GM19023 (cell line): ENCODE results near the gene UBAC1.
"Not testable (repeated sequence)": the region's sequence is repeated elsewhere in the genome, so short reads cannot be mapped to it uniquely, and the experiment has no call there.

ENCODE experiments used
- ATAC-seq: cut with Tn5 transposase; IDR thresholded peaks from one replicate; pipeline ENCODE4 v1.9.1; 2021; ENCODE audit warnings: mild to moderate bottlenecking, moderate library complexity; ENCODE audit not compliant: unreplicated experiment

Gene UBAC1

DNA sequence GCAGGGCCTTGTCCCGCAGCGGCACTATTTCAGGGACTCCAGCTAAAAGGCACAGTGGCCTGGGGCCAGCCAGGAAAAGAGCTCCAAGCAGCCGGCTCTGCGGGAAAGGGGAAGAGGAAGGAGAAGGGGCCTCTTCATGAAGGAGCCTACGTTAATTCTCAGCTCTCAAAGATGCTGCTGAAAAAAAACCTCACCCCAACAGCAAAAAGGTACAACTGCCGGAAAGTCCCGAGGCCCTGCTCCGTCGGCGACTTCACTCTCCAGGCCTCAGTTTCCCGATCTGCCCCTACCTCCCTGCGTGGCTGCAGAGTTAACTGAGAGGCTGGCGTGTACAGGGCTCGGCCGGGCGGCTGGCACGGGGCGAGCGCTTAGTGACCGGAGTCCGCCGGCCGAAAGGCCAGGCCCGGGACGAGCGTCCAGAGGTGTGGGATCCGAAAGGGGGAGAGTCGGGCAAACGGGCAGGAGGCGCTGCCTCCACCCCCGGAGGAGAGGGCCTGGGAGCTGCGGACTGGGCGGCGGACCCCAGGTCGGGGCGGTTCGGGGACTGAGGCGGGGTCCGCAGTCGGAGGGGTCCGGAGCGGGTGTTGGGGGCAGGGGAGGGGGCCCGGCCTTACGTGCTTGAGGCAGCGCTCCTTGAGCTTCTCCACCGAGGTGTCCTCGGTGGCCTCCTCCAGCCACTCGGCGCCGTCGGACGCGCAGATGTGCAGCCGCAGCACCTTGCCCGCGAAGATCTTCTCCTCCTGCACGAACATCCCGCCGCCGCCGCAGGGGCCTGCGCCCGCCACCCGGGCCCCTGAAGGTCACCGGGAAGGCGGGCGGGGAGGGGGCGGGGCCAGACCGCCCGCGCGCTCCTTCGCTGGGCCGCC, 529 bp downstream of the UBAC1 start:
- no peak for ATAC-seq

DNA sequence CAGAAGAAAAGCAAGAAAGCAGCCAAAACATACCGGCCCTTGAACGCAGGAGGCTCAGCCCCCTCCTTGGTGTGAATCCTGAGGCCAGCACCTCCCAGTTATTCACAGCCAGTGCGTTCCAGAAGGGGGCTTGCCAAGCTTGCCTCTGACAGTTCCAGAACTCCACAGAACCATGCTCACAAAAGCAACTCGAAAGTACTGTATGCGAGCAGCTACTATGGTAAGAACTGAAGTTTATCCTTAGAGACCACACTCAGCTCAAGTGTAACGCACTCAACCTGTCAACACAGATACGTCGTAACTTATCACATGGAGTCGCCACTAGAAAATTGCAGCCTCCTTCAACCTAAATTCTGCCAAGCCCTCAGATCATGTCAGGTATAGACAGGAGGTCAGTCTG, 1.4 kb downstream of the UBAC1 start:
- no peak for ATAC-seq

DNA sequence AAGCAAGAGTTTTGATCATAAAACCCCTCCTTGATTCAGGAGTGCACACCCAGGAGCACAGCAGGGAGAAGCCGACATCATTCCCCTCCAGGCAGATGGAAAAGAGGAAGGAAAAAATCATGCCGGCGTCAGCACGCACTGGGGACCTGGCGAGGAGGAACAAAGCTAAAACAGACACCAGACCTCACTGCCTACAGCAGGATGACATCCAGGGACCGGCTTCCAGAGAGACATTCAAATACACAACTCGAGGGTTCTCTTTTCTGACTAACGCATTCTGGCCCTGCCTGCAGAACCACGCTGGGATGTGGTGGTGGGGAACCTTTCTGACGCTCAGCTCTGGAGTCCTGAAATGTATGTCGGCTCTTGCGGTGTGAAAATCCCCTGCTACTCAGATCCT, 2.7 kb downstream of the UBAC1 start:
- no peak for ATAC-seq

DNA sequence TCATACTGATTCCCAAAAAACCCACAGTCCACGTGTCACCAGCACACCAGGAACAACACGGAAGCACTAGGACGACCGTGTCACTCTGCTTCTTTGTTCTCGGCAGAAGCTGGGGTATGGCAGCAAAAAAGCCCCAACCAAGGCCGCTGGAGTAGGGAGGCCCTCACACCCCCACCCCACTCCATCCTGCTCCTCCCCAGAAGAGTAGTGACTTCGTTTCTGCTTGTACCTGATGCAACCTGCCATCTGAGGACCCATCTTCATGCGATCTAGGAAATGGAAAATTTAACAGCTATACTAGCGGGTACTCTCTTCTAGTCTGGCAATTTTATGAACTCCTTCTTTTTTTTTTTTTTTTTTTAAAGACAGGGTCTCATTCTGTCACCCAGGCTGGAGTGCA, 3.7 kb downstream of the UBAC1 start:
- ATAC-seq = no peak

DNA sequence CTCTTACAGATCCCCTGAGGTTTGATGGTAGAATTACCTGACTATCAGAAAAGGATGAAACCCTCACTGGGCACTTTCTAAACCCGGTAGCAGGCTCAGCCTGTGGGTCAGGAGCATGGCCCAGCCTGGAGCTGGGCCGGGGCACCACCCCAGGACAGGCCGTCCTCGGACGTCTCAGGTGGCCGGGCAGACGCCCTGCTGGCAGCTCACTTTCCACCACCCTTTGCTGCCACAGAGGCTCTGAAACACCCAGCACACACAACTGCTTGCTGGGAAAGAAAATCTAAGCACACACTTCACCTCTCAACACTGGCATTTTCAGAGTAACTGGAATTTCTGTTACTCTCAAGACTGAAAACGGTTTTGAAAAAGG, 4.4 kb downstream of the UBAC1 start:
- no peak for ATAC-seq

DNA sequence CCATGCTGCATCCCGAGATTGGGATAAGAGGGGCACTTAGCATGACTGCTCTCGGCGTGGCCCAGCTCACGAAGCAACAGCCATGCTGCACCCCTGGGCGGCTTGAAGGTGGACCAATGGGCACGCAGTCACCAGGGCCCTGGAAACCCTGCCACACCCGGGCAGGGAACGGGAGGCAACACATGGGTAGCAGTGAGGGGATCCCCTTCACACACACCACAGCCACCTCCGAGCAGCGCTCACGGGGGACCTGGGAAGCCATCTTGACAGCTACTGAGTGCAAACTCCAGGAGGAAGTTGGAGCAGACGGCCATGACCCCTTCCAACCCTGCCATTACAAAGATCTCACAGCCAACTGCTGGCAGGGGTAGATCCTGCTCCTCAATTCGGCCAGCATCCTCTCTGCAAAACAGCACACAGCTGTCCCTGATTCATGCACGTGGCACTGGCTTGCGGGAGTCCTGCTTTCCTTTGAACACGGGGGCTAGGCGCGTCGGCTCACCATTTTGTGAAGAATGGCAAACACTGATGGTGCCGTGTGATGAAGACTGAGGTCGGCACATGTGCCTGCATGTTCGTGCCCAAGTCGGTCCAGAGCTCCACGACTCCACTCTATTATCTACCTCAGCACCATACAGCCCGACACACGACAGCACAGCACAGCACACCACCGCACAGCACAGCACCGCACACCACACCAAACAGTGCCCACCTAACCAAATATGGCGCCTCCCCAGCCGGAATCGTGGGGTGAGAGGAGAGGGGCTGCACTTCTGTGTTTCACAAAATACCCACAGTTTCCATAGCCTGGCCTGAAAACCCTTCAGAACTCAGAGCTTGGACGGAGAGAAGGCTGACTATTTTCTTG, 5.0 kb downstream of the UBAC1 start:
- no peak for ATAC-seq

DNA sequence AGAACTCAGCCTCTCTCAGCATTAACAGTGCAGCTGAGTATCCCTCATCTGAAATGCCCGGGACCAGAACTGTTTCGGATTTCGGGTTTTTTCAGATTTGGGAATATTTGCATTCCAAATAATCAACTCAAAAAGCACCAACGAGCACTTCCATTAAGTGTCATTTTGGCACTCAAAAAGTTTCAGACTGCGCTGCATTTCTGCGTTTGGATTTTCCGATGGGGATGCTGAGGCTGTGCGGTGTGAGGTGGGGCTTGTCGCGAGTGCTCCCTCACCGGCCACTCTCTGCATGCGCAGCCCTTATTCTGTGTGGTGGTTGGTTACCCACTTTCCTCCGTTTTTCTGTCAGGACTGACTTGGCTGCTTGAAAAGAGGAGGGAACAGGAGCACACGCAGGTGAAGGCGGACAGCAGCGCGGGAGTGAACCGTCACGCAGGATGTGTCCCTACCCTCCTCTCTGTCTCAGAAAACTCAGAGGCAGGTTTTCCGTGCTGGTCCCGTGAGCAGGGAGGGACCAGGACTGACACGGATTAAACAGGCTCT, 8.4 kb downstream of the UBAC1 start:
- ATAC-seq = no peak

DNA sequence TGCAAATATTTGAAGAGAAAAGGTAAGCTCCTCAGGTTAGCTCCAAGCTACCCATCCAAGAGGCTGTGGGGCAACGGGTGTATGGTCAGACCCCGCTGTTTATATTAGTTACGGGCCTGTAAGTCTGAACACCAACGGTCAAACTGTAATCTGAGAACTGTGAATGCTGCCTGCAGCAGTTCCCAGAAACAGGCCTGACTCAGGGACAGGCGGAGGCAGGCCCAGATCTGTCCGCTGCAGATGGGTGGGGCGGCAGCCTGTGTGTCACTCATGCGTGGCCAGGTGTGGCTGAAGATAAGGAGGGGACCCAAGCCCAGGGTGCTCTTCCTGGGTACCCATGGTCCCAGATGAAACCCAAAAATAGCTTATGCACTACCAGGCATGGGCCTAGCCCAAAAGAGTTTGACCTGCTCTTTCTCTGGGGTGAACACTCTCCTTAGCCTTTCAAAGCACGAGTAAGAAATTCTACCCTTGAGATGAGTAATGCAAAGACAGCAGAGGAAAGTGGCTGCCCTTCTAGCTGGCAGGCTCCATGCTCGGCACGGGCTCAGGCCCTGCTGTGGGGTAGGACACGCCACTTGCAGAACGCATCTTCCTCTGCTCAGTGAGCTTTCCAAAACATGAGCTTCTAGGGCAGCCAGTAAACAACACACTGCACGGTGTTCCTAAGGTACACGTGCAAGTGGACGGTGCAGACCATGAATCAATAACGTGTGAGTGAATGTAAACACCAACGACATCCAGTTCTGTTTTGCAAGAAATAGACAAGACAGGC, 9.1 kb downstream of the UBAC1 start:
- ATAC-seq = no peak

DNA sequence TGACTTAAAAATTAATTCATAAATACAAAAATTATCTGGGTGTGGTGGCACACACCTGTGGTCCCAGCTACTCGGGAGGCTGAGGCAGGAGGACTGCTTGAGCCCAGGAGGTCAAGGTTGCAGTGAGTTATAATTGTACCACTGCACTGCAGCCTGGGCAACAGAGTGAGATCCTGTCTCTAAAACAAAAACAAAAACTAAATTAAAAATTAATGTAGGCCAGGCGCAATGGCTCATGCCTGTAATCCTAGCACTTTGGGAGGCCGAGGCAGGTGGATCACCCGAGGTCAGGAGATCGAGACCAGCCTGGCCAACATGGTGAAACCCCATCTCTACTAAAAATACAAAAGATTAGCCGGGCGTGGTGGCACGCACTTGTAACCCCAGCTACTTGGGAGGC, 9.9 kb downstream of the UBAC1 start:
- ATAC-seq = not testable (repeated sequence)

DNA sequence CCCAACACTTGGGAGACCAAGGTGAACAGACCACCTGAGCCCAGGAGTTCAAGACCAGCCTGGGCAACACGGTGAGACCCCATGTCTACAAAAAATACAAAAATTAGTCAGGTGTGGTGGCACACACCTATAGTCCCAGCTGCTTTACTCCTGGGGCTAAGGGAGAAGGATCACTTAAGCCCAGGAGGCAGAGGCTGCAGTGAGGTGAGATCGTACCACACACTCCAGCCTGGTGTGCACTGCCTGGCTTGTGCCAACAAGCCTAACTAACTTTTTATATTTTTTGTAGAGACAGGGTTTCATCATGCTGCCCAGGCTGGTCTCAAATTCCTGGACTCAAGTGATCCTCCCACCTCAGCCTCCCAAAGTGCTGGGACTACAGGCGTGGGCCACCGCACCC, 10.3 kb downstream of the UBAC1 start:
- ATAC-seq = not testable (repeated sequence)

DNA sequence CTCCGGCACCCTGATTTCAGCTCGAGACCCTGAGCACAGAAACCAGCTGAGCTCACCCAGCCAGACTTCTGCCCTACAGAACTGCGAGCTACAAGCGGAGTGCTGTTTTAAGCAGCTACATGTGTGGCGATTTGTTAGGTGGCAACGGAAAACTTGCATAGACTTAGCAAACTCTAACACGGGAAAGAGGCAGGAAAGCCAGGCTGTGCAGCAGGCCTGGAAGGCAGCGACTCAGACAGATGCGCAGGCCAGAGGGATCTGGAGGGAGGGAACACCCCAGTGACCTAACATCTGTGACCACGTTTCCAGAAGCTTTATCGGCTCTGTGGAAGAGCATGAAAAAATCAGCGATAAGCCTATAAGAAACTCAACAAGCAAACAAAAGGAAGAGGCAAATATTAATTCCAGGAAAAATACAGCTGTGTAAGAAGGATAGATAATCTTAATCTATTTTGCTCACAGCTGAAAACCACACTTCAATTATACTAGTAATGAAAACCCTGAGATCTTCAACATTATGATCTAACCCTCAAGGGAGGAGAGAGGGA, 11.0 kb downstream of the UBAC1 start:
- no peak for ATAC-seq

DNA sequence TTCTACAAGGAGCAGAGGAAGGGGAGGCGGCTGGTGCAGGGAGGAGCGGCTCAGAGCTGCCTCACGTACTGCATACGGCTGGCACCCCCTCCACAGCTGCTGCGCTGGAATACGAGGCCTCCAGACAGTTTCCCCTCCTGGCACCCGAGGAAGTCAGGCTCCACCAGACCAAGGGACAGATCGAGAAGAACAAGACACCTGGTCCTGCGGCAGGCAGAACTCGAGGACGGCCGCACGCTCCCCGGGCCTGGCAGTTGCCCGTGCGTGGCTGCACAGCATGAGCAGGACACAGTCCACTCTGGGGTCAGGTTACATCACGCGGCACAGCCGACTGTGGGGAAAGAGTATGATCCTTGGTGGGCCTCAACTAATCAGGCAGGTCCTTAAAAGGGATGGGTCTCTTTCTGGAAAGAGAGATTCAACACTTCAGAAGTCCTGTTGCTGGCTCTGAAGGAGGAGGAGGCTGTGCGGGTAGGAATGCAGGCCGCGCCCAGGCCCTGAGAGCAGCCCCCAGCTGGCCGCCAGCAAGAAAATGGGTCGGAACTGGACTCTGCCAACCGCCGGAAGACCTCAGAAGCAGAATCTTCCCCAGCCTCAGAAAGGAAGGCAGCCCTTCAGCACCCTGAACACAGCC, 11.6 kb downstream of the UBAC1 start:
- ATAC-seq = no peak

DNA sequence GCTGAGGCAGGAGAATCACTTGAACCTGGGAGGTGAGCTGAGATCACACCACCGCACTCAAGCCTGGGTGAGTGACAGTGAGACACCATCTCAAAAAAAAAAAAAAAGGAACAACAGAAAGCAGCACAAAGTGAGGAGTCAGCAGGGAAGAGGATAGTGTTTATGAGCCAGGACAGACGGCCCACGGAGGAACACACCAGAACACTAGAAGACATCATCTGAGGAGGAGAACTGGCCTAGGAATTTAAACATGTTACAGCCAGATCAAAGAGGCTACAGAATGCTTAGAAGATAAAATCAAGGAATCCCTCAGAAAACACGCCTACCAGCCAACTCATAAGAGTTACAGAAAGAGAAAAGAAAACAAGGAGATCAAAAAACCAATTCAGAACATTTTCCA, 12.2 kb downstream of the UBAC1 start:
- no peak for ATAC-seq

DNA sequence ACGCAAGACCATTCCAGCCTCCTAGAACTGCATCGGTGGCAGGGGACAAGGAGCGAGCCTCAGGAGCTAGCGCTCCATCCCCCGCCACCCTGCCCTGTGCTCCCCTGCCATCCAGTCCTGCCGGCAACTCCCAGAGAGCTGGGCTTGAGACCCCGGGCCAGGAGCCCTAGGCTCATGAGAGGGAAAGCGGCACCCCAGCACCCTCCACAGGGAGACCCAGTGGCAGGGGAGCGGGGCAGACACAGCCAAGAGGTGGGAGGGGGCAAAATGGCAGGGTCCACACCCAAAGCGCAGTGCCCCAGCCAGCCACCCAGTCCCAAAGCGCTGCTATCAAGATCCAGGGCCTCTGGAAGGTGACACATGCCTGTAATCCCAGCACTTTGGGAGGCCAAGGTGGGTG, 12.7 kb downstream of the UBAC1 start:
- no peak for ATAC-seq

DNA sequence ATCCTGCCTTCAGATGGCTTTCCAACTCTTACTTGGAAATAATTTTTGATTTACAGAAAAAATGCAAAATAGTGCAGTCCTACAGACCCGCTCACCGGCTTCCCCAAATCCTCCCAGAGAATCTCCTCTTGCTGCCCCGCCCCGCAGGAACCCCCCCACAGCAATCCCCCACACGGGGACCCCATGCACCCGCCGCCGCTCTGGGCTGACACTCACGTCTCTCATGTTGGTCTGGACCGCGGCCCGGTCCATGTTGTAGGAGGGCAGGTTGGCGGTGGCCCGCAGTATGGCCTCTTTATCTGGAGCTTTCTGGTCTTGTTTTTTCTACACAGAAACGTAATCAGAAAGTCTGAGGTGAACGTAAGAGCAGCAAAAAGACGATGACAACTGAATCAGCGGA, 13.6 kb downstream of the UBAC1 start:
- no peak for ATAC-seq

DNA sequence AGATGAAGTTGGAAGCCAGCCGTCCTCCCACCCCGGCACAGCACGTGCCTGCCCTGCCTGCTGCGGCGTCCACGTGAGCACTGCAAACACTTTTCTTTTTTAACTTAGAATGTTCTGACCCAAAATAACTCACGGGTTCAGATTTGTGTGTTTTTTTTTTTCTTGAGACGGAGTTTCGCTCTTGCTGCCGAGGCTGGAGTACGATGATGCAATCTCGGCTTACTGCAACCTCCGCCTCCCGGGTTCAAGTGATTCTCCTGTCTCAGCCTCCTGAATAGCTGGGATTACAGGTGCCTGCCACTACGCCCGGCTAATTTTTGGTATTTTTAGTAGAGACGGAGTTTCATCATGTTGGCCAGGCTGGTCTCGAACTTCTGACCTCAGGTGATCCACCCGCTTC, 14.1 kb downstream of the UBAC1 start:
- ATAC-seq = not testable (repeated sequence)

DNA sequence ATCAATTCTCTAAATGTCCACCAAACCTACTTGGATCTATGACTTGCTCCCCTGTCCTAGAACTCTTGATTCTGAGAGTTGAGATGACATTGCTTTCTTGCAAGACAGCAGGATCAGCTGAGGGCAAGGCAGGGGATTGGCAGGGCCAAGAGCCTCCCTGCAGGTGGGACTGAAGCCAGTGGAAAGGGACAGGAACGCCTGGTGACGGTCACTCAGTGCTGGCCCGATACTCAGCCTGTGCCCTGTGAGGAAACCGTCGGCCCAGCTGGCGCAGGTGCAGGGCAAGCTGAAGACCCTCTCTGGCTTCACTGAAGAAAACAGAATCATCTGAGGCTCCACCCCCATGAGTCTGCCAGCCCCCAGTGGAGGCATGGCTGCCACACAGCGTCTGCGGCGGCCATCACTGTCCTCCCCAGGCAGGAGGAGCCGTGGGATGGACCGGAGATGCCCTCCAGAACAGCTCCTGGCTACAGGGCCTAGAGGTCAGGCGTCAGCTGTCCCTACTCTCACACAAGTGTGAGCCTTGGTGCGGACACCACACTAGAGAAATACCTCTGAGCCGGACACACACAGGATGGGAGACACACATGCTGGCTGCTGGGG, 14.7 kb downstream of the UBAC1 start:
- ATAC-seq = no peak

DNA sequence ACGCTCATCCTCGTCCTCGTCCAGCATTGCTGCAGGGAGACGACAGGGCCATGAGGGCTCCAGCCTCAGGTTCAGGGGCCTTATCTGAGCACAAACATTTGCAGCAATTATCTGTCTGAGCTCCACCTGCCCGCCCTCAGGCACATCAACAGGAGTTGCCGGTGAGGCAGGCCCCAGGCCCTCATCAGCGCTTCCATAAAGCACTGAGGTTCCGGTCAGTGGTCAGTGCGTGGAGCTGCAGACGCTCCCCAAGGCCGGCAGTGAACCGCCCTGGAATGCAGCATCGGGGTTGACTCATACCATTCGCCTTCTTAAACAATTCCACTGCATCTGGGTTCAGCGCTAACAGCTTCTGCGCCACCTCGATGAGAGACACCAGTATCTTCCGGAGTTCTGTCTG, 15.2 kb downstream of the UBAC1 start:
- ATAC-seq = no peak

DNA sequence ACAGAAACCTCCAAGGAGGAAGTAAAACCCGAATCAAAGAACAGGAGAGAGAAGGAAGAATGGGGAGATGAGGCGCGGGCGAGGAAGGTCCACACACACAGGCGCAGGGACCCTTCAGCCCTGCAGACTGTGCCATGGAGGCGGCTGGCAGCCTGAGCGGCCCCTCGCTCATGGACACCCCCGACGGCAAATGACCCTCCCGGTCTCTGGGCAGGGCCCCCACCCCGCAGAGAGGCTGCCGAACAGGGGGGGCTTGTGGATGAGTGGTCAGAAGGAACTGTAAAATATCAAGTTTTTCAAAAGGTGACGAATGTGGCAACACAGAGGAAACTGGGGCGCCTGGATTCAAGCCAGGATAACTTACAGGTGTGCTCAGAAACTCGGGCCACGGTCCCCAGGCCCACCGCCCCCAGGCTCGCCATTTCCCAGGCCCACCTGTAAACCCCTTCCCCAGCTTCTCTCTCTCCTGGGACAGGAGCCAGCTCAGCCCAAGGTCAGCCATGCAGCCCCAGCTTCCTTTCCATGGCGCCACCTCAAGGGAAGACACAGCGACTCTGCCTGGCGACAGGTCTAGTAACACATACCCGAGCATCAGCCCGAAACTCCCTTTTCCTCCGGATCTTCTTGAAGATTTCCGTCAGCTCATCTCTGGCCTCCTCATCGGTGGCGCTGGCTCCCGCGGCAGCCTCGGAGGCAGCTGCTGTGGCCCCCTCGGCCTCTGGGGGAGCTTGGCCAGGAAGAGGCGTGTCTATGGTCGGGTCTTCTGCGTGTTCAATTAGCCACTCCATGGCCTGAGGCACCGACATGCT, 16.5 kb downstream of the UBAC1 start:
- ATAC-seq = no peak
